GM18517 (cell line): Measurements from ENCODE around the gene DYNC2H1.

Experiments
- ATAC-seq: cut with Tn5 transposase; IDR thresholded peaks from one replicate; pipeline ENCODE4 v1.9.1; 2021; ENCODE audit warnings: mild to moderate bottlenecking, moderate library complexity; ENCODE audit not compliant: unreplicated experiment

The DYNC2H1 gene

DNA sequence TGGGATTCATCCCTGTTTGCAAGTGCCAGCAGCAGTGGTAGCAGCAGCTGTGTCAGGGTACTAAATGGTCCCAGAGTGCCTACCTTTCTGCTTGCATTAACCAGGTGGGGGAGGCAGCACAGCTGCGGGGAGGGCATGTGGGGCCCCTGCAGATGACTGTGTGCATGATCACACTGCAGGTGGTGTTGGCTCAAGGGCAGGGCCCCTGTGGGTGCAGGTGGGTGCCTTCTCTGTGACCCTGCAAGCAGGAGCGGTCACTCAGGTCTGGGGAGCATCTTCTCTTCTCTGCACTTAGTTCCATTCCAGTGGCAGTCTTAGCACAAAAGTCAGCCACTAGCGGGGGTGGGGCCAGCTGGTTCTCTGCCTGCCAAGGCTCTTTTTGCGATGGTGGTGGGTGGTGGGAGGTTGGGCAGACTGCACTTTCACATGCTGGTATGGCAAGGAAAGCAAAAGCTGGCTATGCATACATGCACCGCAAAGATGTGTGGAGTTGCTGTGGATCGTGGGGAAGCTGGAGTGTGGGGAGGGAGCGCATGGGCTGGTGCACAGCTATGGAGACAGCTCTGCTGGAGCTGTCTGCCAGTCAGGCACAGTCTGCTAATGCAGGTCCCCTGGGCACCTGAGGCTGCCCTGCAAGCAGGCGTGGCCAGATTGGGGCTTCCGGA lies 157.1 kb downstream of the DYNC2H1 start:
- no peak for ATAC-seq

DNA sequence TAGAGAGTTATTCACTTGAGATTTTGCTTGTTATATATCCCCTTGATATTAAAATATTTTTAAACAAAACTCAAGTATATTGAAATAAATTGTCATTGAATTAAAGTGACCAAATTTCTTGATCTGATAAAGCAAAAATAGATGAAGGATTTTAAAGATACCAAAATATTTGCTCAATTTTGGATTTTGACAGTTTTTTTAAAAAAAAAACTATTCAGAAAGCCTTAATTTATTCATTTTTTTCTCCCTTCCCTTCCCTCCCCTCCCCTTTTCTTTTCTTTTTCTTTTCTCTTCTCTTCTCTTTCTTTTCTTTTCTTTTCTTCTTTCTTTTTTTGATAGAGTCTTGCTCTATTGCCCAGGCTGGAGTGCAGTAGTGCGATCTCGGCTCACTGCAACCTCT lies 163.7 kb downstream of the DYNC2H1 start:
- ATAC-seq: no peak

DNA sequence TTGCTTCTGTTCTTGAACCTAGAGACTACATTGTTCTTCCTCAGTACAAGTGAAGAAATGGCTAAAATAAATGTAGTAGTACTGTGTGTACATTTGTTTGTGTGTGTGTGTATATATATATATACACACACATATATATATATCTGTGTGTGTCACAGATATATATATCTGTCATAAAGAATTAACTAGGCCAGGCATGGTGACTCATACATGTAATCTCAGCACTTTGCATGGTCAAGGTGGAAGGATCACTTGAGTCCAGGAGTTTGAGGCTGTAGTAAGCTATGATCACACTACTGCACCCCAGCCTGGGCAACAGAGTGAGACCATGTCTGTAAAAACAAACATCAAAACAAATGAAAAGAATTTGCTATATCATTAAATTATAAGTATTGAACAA lies 164.8 kb downstream of the DYNC2H1 start:
- no peak for ATAC-seq

DNA sequence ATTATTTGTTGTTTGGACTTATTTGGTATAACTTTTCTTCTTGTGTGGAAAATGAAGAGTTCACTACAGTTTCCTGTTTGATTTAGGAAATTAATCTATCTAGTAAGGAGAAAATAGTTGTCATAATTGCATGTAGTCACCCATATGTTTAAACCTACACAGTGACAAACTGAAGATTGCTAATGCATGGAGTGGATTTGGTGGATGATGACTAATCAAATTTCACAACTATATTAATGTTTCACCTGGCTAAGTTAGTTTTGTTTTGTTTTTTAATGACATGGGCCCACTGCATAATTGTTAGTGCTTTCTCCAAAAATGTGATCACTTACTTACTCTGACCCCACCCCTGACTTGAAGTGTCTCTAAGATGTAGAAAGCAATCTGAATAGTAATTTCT lies 170.6 kb downstream of the DYNC2H1 start:
- ATAC-seq: no peak

DNA sequence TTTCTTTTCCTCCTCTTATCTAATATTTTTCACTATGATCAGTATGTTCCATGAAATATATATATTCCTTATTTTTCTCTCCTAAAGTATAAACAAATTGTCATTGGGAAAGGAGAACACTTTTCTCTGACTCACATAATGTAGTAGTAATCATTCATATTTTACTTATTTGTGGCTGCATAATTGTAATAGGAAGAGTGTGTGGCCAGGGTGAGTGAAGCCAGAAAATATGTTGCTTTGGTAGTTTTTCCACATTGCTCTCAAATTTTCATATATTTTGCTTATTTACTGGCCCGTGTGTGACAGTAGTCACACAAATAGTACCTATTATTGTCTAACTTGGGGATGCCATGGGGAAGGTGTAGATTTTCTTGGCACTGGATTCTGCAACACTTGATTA lies 172.1 kb downstream of the DYNC2H1 start:
- ATAC-seq: no peak

DNA sequence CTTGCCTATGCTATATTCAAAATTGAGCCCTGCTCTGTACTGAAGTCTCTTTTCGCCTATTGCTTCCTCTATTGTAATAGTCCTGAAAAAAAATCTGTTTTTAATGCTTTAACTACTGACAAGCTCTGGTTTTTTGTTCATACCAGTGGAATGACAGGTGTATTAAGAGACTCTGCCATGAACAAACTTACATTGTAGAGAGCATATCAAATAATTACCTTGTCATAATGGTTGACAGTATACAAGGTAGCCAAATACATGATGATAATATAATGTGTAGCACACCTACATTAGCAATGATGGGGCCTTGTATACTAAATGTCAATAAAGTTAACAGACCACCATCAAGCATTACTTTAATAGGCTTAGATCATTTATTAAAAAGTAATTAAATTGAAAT lies 175.0 kb downstream of the DYNC2H1 start:
- no peak for ATAC-seq

DNA sequence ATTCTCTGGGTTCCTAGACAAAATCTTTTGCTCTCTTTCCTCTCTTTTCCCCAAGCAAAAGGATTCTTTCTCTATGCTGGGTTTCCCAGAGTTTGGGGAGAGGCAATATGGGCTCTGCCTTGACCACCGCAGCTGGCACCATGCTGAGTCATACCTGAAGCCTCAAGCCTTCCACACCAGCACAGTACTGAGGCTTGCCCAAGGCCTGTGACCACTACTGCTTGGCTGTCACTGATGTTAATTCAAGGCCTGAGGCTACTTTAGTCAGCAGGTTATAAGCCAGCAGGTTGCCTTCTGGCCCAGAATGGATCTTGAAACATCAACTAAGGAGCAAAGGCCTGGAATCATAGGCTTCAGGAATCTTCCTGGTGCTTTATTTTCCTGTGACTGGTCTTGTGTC lies 185.3 kb downstream of the DYNC2H1 start:
- no peak for ATAC-seq

DNA sequence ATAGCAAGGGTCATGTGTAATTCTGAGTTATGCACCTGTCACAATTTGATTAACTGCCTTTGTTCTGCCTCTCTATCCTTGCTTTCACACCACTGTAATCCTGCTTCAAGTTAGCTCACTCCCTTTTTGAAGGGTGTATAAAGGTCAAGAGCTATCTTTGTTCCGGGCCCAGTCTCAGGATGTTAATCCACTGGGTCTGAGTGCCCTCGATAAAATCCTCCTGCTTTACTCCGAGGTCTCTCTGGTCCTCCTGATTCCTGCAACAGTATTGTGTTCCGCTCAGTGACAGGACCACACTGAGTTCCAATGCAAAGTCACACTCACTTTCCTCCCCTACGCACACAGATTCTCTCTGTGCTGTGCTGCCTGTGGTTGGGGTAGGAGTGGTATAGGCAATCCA lies 186.5 kb downstream of the DYNC2H1 start:
- no peak for ATAC-seq

DNA sequence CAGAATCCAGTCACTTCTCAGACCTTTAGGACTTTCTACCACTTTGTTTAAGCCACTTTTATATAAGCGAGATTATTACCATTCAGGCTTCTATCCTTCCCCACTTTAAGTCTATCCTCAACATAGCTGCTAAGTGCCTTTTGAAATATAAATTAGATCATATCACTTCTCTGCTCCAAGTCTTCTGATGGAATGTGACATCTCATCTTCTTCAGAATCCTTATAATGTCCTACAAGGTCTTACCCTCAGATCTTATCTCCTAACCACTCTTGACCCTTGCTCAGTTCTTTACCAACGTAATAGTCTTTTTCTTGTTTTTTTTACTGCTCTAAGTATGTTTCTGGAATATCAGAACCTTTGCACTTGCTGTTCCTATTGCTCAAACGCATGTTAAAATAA lies 188.7 kb downstream of the DYNC2H1 start:
- no peak for ATAC-seq

DNA sequence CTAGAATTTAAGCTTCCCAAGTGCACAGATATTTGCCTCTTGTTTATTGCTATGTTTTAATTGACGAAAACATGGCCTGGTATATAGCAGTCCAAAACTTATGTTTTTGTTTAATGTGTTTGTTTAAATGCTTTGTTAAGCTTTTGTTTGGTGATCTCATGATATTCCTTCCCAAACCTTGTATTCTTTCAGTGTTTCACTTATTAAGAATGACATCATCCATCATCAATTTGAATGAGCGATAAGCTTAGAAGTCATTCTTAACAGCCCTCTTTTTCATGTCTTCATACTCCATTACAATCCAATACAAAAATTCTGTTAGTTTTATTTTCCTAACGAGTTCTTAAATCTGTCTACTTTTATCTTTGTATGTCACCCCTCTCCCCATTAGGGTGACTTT lies 206.0 kb downstream of the DYNC2H1 start:
- no peak for ATAC-seq

DNA sequence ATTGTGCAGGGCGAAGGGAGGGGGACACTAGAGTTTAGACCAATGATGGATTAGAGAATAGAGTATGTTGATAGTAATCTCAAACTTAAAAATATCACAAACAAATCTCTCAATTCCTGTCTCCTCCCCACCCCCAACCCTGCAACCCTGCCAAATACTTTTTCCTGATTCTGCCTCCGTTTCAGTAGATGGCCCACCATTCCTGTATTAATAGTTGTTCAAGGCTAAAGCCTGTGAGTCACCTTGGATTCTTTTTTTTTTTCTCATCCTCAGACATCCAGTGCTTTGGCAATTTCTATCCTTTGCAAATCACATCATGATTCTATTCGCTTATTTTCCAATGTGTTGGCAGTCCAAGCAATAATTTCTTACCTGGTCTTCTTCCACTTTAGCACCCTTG lies 207.9 kb downstream of the DYNC2H1 start:
- no peak for ATAC-seq

DNA sequence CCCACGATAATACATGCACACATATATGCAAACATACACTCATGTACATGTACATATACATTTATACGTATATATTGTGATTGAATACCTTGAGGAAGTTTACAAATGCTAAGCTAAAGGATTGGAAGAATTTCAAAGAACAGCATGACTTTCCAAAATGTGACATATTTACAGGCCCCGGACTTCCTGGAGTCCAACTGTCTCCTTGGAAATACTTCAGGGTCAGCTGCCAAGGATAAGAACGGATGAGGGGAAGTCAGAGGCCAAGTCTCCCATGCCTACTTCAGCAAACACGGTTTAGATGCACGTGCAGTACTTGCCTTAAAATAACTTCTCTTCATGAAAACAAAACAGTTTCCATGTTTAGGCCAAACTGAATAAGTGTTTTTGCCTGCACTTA lies 213.6 kb downstream of the DYNC2H1 start:
- ATAC-seq: no peak

DNA sequence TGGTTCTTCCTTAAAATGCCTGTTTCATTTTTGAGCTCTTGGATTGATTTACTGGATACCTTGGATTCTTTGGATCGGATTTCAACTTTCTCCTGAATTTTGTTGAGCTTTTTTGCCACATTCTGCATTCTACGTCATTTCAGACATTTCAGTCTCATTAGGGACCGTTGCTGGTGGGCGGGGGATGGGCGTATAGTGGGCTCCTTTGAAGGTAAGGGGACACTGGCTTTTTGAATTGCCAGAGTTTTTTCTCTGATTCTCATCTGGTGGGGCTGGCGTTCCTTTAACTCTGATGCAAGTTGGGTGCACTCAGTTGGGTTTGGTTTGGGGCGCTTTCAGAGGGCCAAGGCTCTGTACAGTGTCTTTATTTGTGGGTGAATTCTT lies 216.5 kb downstream of the DYNC2H1 start:
- no peak for ATAC-seq

DNA sequence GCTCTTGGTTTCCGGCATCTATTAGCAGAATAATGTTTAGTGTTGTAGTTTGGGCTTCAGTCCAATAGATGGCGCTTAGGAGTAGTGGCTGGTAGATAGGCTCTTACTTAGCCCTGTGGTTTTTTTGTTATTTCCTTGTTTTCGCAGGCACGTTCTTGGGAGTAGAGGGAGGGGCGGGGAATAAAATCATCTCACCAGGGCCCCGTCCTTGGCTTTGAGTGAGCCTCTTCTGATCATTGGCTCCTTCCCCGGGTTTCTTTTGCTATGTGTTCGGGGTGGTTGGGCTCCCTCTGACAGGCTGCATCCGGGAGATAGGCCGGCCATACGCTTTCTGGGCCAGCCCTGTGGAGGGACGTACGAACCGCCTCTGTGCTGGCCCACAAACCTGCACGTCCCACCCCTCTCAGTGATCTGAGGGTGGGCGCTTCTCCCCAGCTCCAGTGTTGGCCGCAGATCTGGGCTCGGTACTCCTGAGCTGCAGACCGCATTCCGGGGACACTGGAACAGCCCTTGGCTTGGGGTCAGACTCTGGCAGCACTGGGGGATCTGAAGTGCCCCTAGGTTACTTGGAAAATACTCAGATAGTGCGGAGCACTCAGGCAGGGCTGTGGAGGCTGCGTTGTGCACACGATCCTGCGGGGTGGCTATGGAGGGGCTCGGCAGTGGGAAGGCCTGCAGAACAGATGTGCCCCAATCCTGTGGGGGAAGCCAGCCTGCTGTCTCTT lies 217.0 kb downstream of the DYNC2H1 start:
- peak; percentile 94 for ATAC-seq

DNA sequence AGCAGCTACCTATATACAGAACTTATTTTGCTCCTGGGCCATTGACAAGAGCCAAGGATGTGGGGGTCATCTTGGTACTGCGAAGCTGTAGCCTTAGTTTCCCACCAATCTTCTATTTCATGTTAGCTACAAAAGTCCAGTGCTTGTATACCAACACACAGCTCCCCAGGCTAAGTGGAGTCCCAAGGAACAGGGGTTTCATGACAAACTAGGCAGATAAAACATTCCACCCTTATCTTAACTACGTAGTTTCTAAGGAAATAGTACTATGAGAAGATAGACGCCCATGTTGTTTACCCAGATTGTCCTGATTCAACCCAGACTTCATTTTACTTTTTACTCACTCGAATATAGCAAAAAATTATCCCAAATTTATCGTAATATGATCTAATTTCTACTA lies 218.5 kb downstream of the DYNC2H1 start:
- no peak for ATAC-seq

DNA sequence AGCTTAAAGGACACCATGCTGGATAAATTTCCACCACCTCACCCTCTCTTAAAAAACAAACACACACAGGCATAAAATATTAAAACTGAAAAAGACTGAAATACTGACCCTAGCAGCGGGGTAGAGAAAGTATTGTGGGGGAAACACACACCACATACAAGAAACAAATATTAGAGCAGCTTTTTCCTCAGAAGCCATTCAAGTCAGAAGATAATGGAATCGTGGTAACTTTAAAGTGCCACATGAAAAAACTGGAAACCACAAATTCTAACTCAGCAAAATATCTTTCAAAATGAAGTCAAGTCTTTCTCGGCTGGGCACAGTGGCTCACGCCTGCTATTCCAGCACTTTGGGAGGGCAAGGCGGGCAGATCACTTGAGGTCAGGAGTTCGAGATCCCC lies 223.2 kb downstream of the DYNC2H1 start:
- no peak for ATAC-seq

DNA sequence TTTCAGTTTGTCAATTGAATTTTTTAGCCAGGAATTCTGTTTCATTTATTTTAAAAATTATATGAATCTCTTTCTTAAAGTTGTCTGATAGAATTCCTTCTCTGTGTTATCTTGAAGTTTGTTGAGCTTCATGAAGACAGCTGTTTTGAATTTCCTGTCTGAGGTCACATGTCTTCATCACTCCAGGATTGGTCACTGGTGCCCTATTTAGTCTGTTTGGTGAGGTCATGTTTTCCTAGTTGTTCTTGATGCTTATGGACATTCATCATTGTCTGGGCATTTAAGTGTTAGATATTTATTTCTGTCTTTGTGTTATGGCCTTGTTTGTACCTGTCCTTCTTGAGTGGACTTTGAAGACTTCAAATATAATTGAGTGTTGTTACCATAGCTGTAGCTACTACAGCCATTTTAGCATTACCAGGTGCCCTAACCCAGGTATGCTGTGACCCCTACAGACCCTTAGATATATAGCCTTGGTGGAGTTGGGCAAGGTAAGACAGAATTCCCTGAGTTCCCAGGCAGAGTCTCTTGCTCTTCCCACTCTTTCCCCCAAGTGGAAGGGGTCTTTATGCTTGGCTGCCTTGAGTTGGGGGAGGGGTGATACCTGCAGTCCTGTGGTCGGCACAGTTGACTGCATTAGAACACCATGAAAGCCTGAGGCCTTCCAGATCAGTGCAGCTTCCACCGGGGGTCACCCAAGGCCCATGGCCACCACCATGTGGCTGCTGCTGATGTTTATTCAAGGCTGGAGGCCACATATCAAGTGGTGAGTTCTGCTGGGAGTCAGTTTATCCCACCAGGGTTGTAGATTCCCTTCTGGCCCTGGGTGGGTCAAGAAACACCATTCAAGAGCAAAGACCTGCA lies 229.6 kb downstream of the DYNC2H1 start:
- no peak for ATAC-seq

DNA sequence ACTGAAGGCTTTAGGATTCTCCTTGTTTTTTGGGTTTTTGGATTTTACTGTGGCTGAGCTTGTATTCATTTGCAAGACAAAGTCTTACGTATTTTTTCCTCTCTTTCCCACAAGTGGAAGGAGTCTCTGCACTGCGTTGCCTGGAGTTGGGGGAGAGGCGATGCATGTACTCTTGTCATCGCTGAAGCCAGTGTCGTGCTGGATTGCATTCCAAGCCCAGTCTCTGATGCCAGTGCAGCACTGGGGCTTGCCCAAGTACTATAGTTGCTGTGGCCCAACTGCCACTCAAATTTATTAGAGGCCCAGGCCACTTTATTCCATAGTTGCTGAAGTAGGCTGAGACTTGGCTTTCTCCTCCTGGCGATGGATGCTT lies 230.2 kb downstream of the DYNC2H1 start:
- no peak for ATAC-seq

DNA sequence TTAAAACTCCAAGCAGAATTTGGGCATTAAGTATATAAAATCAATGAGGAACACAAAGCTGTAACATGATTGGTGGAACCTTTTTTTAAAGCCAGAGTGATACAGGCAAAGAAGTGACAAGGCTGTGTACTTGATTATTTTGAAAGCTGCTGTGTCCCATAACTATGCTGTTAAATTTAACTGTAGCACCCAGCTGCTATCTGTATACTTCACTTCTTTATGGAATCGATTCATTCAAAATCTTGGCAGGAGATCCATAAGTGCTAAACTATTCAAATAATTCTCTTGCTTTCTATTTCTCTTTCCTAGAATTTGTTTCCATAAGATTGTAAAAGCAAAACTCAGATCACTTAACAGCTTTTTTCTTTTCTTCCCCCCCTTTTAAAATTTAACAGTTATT lies 231.7 kb downstream of the DYNC2H1 start:
- ATAC-seq: no peak

DNA sequence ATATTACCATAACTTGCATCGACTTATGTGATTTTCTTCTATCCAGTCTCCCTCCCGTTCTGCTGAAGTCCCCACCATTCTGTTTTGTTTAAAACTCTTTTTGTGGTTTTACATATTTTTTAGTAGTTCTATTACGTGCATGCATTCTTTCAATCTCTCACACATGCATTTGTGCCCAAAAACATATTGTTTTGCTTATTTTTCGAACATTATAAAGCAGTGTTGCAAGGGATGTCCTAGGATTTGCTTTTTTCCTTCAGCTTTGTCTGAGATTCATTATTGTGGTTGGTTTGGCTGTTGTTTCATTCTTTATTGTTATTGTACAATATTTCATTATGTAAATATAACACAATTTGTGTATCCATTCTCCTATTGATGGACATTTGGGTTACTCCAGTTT lies 235.7 kb downstream of the DYNC2H1 start:
- no peak for ATAC-seq

DNA sequence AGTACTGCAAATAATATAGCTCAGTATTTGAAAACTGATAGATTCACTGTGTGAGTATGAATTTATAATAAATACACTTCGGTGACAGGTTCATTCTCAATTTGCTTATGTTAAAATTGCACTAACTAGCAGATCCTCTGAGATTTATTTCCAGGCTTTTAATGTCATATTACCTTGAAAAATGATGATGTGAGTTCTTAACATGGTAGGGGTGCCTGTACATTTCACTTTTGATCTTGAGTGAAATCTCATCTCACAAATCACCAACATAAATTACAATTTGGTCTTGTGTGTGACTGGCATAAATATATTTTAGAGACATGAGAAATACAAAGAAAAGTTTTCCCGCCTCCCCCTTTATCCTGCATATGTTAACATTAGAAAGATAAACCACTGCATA lies 240.4 kb downstream of the DYNC2H1 start:
- ATAC-seq: no peak

DNA sequence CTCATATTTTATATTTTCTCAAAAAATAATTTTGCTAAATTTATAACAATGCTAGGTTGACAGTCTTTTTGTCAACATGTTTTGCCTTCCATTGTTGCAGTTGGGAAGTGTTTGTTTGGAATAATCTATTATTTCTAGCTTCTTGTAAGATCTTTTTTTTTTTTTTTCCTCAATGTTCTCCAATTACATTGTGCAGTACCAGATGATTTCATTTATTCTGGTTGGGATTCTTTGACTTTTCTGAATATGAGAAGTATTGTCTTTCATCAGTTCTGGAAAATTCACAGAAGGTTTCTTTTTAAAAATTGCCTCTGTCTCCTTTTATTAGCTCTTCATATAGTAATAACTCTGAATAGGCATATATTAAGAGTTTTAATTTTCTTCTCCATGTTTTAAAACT lies 245.4 kb downstream of the DYNC2H1 start:
- no peak for ATAC-seq
